Large intestine (tissue), 3 donors: ENCODE results near the gene FNIP2. TPM values are rescaled to one million over a fixed set of nuclear protein-coding genes. Genes with fewer than 3 reads are reported as not detected.
"Not testable (repeated sequence)": the region's sequence is repeated elsewhere in the genome, so short reads cannot be mapped to it uniquely, and the experiment has no call there.

Experiments used
- DNase-seq, 2 donors: peaks; one replicate each; pipeline versions ENCODE4 v3.0.0 to v3.0.0-alpha.2; 2013
- H3K27ac ChIP-seq: one replicate; pipeline ENCODE4 v1.5.1; 2013; ENCODE audit warnings: low read length
- H3K27me3 ChIP-seq: 2 replicates; pipeline ENCODE4 v1.6.1; 2013; ENCODE audit warnings: low read length; ENCODE audit not compliant: control insufficient read depth, insufficient read depth
- H3K36me3 ChIP-seq: 2 replicates; pipeline ENCODE4 v1.6.1; 2013; ENCODE audit warnings: low read length; ENCODE audit not compliant: control insufficient read depth, insufficient read depth
- H3K4me1 ChIP-seq: one replicate; pipeline ENCODE4 v1.6.1; 2013; ENCODE audit warnings: low read length; ENCODE audit not compliant: control insufficient read depth, insufficient read depth
- H3K4me3 ChIP-seq: one replicate; pipeline ENCODE4 v1.5.1; 2013; ENCODE audit warnings: low read length
- H3K9me3 ChIP-seq: one replicate; pipeline ENCODE4 v1.6.1; 2013; ENCODE audit warnings: mild to moderate bottlenecking, low read depth, low read length, moderate library complexity; ENCODE audit not compliant: control insufficient read depth
- WGBS: methylation state at CpG from one replicate; pipeline ENCODE4 v1.1.5; 2013; ENCODE audit warnings: low lambda C conversion rate; ENCODE audit not compliant: insufficient coverage; 5-methylcytosine and 5-hydroxymethylcytosine counted together
- polyA plus RNA-seq: library from polyadenylated mRNA; unstranded; fragments of 120-200 nt; gene quantifications from one replicate; pipeline ENCODE4 v1.2.1, GENCODE V29; 2013

Gene FNIP2
- polyA plus RNA-seq, 1 donor = 28.1 TPM

- Histone ChIP-seq H3K4me3 (no peak overlapping the region), H3K36me3 (no peaks in the 10 kb centered on the region), H3K27me3 (no peaks in the 10 kb centered on the region), H3K27ac (no peak overlapping the region), H3K9me3 (no peaks in the 10 kb centered on the region), H3K4me1 (no peaks in the 10 kb centered on the region)
- WGBS = 83% methylated on average over 1 of the region's 1 CpG
- DNase-seq = no peak
Measured at GRCh38 chr4:158904815-158905214, 136.0 kb downstream of the FNIP2 start.

- H3K27me3 ChIP-seq = no peaks in the 10 kb centered on the region
- no peaks in the 10 kb centered on the region for H3K4me1 ChIP-seq
- no peaks in the 10 kb centered on the region for H3K9me3 ChIP-seq
- 80% methylated on average over 1 of the region's 3 CpGs for WGBS
- H3K4me3 ChIP-seq = no peak overlapping the region
- no peak overlapping the region for H3K27ac ChIP-seq
- DNase-seq = no peak
- H3K36me3 ChIP-seq = no peaks in the 10 kb centered on the region
Measured at GRCh38 chr4:158906073-158906472, 137.2 kb downstream of the FNIP2 start.

GRCh38 chr4:158912390-158912789 lies 143.6 kb downstream of the FNIP2 start:
- Histone ChIP-seq H3K9me3 (no peaks in the 10 kb centered on the region), H3K36me3 (no peaks in the 10 kb centered on the region), H3K4me1 (no peaks in the 10 kb centered on the region), H3K27ac (no peak overlapping the region), H3K27me3 (no peaks in the 10 kb centered on the region), H3K4me3 (no peak overlapping the region)
- DNase-seq = no peak
- no CpG with 5 or more reads among the region's 2 CpGs for WGBS

GRCh38 chr4:158912806-158913205 lies 144.0 kb downstream of the FNIP2 start:
- no peak for DNase-seq
- Histone ChIP-seq H3K4me3 (no peak overlapping the region), H3K27me3 (no peaks in the 10 kb centered on the region), H3K4me1 (no peaks in the 10 kb centered on the region), H3K36me3 (no peaks in the 10 kb centered on the region), H3K9me3 (no peaks in the 10 kb centered on the region), H3K27ac (no peak overlapping the region)
- WGBS = no CpG with 5 or more reads among the region's 6 CpGs

- H3K27ac ChIP-seq = no peak overlapping the region
- H3K27me3 ChIP-seq = no peaks in the 10 kb centered on the region
- 92% methylated on average over 2 of the region's 5 CpGs for WGBS
- no peak for DNase-seq
- H3K4me1 ChIP-seq = no peaks in the 10 kb centered on the region
- no peak overlapping the region for H3K4me3 ChIP-seq
- no peaks in the 10 kb centered on the region for H3K36me3 ChIP-seq
- no peaks in the 10 kb centered on the region for H3K9me3 ChIP-seq
Measured at GRCh38 chr4:158913766-158914165, 144.9 kb downstream of the FNIP2 start.

GRCh38 chr4:158914218-158914617 lies 145.4 kb downstream of the FNIP2 start:
- WGBS = 100% methylated on average over 3 of the region's 5 CpGs

GRCh38 chr4:158915683-158916241 lies 146.9 kb downstream of the FNIP2 start:
- no peaks in the 10 kb centered on the region for H3K9me3 ChIP-seq
- no peaks in the 10 kb centered on the region for H3K36me3 ChIP-seq
- no peak overlapping the region for H3K4me3 ChIP-seq
- H3K4me1 ChIP-seq = no peaks in the 10 kb centered on the region
- DNase-seq = no peak
- WGBS = 88% methylated on average over 1 of the region's 2 CpGs
- no peak overlapping the region for H3K27ac ChIP-seq
- no peaks in the 10 kb centered on the region for H3K27me3 ChIP-seq

More at GRCh38 chr4:158914218-158914617, 145.4 kb downstream of the FNIP2 start:
- H3K27ac ChIP-seq = no peak overlapping the region
- DNase-seq = no peak
- no peaks in the 10 kb centered on the region for H3K27me3 ChIP-seq
- H3K36me3 ChIP-seq = no peaks in the 10 kb centered on the region
- no peaks in the 10 kb centered on the region for H3K9me3 ChIP-seq
- no peaks in the 10 kb centered on the region for H3K4me1 ChIP-seq
- no peak overlapping the region for H3K4me3 ChIP-seq

GRCh38 chr4:158920452-158920996 lies 151.7 kb downstream of the FNIP2 start:
- not testable (repeated sequence) for H3K4me1 ChIP-seq, H3K4me3 ChIP-seq, H3K36me3 ChIP-seq, H3K27ac ChIP-seq, H3K9me3 ChIP-seq, H3K27me3 ChIP-seq, DNase-seq
- no CpG with 5 or more reads among the region's 8 CpGs for WGBS

- not testable (repeated sequence) for H3K4me3 ChIP-seq, H3K27ac ChIP-seq, H3K9me3 ChIP-seq, H3K4me1 ChIP-seq, H3K36me3 ChIP-seq, H3K27me3 ChIP-seq, DNase-seq
- no CpG with 5 or more reads among the region's 19 CpGs for WGBS
Measured at GRCh38 chr4:158927774-158928173, 158.9 kb downstream of the FNIP2 start.

GRCh38 chr4:158929939-158930638 lies 161.3 kb downstream of the FNIP2 start:
- Histone ChIP-seq H3K27me3 (no peaks in the 10 kb centered on the region), H3K9me3 (peaks cover 9% of the 10 kb centered on the region), H3K36me3 (no peaks in the 10 kb centered on the region), H3K4me3 (no peak overlapping the region), H3K27ac (no peak overlapping the region), H3K4me1 (no peaks in the 10 kb centered on the region)
- no peak for DNase-seq
- WGBS = 100% methylated on average over 1 of the region's 5 CpGs

- DNase-seq = no peak
- no peak overlapping the region for H3K27ac ChIP-seq
- no peak overlapping the region for H3K4me3 ChIP-seq
- H3K4me1 ChIP-seq = no peaks in the 10 kb centered on the region
- H3K36me3 ChIP-seq = no peaks in the 10 kb centered on the region
- peaks cover 9% of the 10 kb centered on the region for H3K9me3 ChIP-seq
- no peaks in the 10 kb centered on the region for H3K27me3 ChIP-seq
Measured at GRCh38 chr4:158930639-158930972, 161.8 kb downstream of the FNIP2 start.
